Suppressor macrophage treated with lipopolysaccharide for 4 hours (primary cell): ENCODE measurements around the gene SUPT5H.

Experiments used
- DNase-seq: peaks from one replicate; pipeline ENCODE4 v3.0.0-alpha.2; 2020

Gene SUPT5H

GRCh38 chr19:39445196-39446111, at the start of gene SUPT5H:
Gene SUPT5H, plus strand, starts transcription at chr19:39445582. Its CDS starts 309 bp downstream, at chr19:39445891.
- DNase-seq: peak; percentile 99

- peak; percentile 97 for DNase-seq
These were observed 47.8 kb upstream of the SUPT5H start for GRCh38 chr19:39397360-39398296.

- peak; percentile 97 for DNase-seq
These were observed 47.0 kb upstream of the SUPT5H start for GRCh38 chr19:39398297-39398864.

- no peak for DNase-seq
These were observed 45.7 kb upstream of the SUPT5H start for GRCh38 chr19:39399668-39400050.

GRCh38 chr19:39400061-39400460, 45.3 kb upstream of the SUPT5H start:
- DNase-seq: no peak

- no peak for DNase-seq
These were observed 44.3 kb upstream of the SUPT5H start for GRCh38 chr19:39401070-39401548.

GRCh38 chr19:39401549-39402345, 43.6 kb upstream of the SUPT5H start:
- peak; percentile 92 for DNase-seq

GRCh38 chr19:39402346-39403300, 42.8 kb upstream of the SUPT5H start:
- peak; percentile 98 for DNase-seq

GRCh38 chr19:39403331-39404312, 41.8 kb upstream of the SUPT5H start:
- DNase-seq: peak; percentile 99

- peak; percentile 21 for DNase-seq
These were observed 40.0 kb upstream of the SUPT5H start for GRCh38 chr19:39405261-39405957.

- DNase-seq: no peak
These were observed 39.3 kb upstream of the SUPT5H start for GRCh38 chr19:39405958-39406655.

- peak; percentile 96 for DNase-seq
These were observed 38.5 kb upstream of the SUPT5H start, which contains the start of gene ZFP36 for GRCh38 chr19:39406656-39407409. Gene ZFP36, plus strand, starts transcription at chr19:39406847. Its CDS starts 58 bp downstream, at chr19:39406905.

- no peak for DNase-seq
These were observed 38.0 kb upstream of the SUPT5H start for GRCh38 chr19:39407410-39407659.

GRCh38 chr19:39407660-39408391, 37.6 kb upstream of the SUPT5H start:
- DNase-seq: peak; percentile 53

- peak; percentile 68 for DNase-seq
These were observed 36.8 kb upstream of the SUPT5H start for GRCh38 chr19:39408392-39409207.
